ENCODE measurements around the gene SRSF5.

- no peak for TF ChIP-seq KLF9 (CRISPR knock-in tag; IDR thresholded peaks at IDR 0.05; ENCODE audit: low read depth)
- TF ChIP-seq JUN (CRISPR knock-in tag; IDR thresholded peaks at IDR 0.05), result no peak
Measured at GRCh38 chr14:69794791-69795190, 27.8 kb downstream of the SRSF5 start.

All from HepG2 (cell line).